SK-N-SH (cell line): ENCODE measurements around the gene DNAJC24. TPM values are rescaled to one million over a fixed set of nuclear protein-coding genes. Genes with fewer than 3 reads are reported as not detected.
A peak's percentile ranks its signal among the peaks of the same experiment; 100 is the strongest.

Experiments used
- CTCF ChIA-PET: fragments of 300-600, 350-600 bp; formaldehyde crosslinking; extraction: SDS; loops from one replicate; lab custom pipeline; 2021; lab: Yijun Ruan, JAX
- POLR2A ChIA-PET: fragments of 350-600 bp; sonication (Branson Sonifier 250); formaldehyde crosslinking; extraction: SDS; loops from one replicate; lab custom pipeline; 2020; ENCODE audit warnings: antibody characterized with exemption, inconsistent platforms; lab: Yijun Ruan, JAX
- DNase-seq: peaks from one replicate; pipeline ENCODE4 v3.0.0; 2012
- H2AFZ ChIP-seq: fragments of 200-600 bp; sonication (generic); 2 replicates; pipeline ENCODE4 v1.8.1; 2016; ENCODE audit warnings: antibody characterized with exemption, mild to moderate bottlenecking, low read depth
- H3F3A ChIP-seq: fragments of 200-600 bp; sonication (generic); replicated peaks from 2 replicates; pipeline ENCODE3; 2016; ENCODE audit warnings: antibody characterized with exemption, mild to moderate bottlenecking; ENCODE audit not compliant: insufficient read depth
- H3K27ac ChIP-seq, 2 experiments: fragments of 200-500 bp in 1 of 2; fragments of 200-600 bp in 1 of 2; sonication (Bioruptor generic) in 1 of 2; sonication (generic), shearing (Covaris generic) in 1 of 2; 2 replicates each; pipeline versions ENCODE4 v1.5.1 to v1.6.1; 2014 to 2016; ENCODE audit warnings: low read depth in 2 of 2, inconsistent platforms in 1 of 2, low read length in 1 of 2, mild to moderate bottlenecking in 1 of 2, mixed read lengths in 1 of 2
- H3K27me3 ChIP-seq: fragments of 200-600 bp; sonication (generic), shearing (Covaris generic); 2 replicates; pipeline ENCODE4 v1.6.1; 2016; ENCODE audit warnings: mixed run types; ENCODE audit not compliant: insufficient read depth
- H3K36me3 ChIP-seq, 2 experiments: fragments of 200-500 bp in 1 of 2; fragments of 200-600 bp in 1 of 2; sonication (Bioruptor generic) in 1 of 2; sonication (generic) in 1 of 2; replicated peaks in 1 of 2; 2 replicates each; pipeline versions ENCODE3 to v1.5.1; 2014 to 2016; ENCODE audit warnings: low read length in 1 of 2, mild to moderate bottlenecking in 1 of 2; ENCODE audit not compliant: insufficient read depth in 2 of 2, control insufficient read depth in 1 of 2
- H3K4me1 ChIP-seq, 2 experiments: fragments of 200-500 bp in 1 of 2; fragments of 200-600 bp in 1 of 2; sonication (Bioruptor generic) in 1 of 2; sonication (generic), shearing (Covaris generic) in 1 of 2; 2 replicates each; pipeline versions ENCODE4 v1.5.1 to v1.6.1; 2014 to 2016; ENCODE audit warnings: low read depth in 1 of 2, low read length in 1 of 2, mixed run types in 1 of 2; ENCODE audit not compliant: insufficient read depth in 2 of 2, control insufficient read depth in 1 of 2
- H3K4me2 ChIP-seq: fragments of 200-600 bp; sonication (generic), shearing (Covaris generic); 2 replicates; pipeline ENCODE4 v1.6.1; 2017; ENCODE audit warnings: mixed run types
- H3K4me3 ChIP-seq, 2 experiments: fragments of 200-500 bp in 1 of 2; fragments of 200-600 bp in 1 of 2; sonication (Bioruptor generic) in 1 of 2; sonication (generic), shearing (Covaris generic) in 1 of 2; 2 replicates each; pipeline versions ENCODE4 v1.5.1 to v1.8.1; 2014 to 2016; ENCODE audit warnings: low read depth in 2 of 2, inconsistent platforms in 1 of 2, low read length in 1 of 2, mild to moderate bottlenecking in 1 of 2, mixed read lengths in 1 of 2, moderate library complexity in 1 of 2
- H3K79me2 ChIP-seq: fragments of 200-600 bp; sonication (generic); 2 replicates; pipeline ENCODE4 v1.8.1; 2017; ENCODE audit warnings: mild to moderate bottlenecking; ENCODE audit not compliant: insufficient read depth
- H3K9ac ChIP-seq: fragments of 200-600 bp; sonication (generic); 2 replicates; pipeline ENCODE4 v1.6.1; 2017; ENCODE audit warnings: mixed run types
- H3K9me2 ChIP-seq: fragments of 200-600 bp; sonication (generic); 2 replicates; pipeline ENCODE4 v1.6.1; 2017; ENCODE audit warnings: mixed run types
- H3K9me3 ChIP-seq: fragments of 200-600 bp; sonication (generic); 2 replicates; pipeline ENCODE4 v1.6.1; 2017; ENCODE audit warnings: mixed run types, mild to moderate bottlenecking, moderate library complexity
- H4K20me1 ChIP-seq: fragments of 200-600 bp; sonication (generic); 2 replicates; pipeline ENCODE4 v1.6.1; 2017; ENCODE audit warnings: mild to moderate bottlenecking, mixed run types; ENCODE audit not compliant: insufficient read depth
- CHD2 ChIP-seq: fragments of 150-350 bp; IDR thresholded peaks from 2 replicates; pipeline ENCODE4 v1.6.1; 2018; ENCODE audit warnings: low read length; ENCODE audit not compliant: partially characterized antibody
- EP300 ChIP-seq, 2 experiments: IDR thresholded peaks; 2 replicates each; pipeline versions ENCODE4 v1.4.0 to v1.6.1; 2012; ENCODE audit warnings: borderline replicate concordance in 1 of 2, low read depth in 1 of 2, low read length in 1 of 2
- EZH2phosphoT487 ChIP-seq: fragments of 200-600 bp; sonication (generic); IDR thresholded peaks from 2 replicates; pipeline ENCODE4 v1.6.1; 2017; ENCODE audit warnings: low read depth, mixed run types, mild to moderate bottlenecking, antibody characterized with exemption, moderate library complexity, borderline replicate concordance
- FOSL2 ChIP-seq: IDR thresholded peaks from 2 replicates; pipeline ENCODE4 v1.4.0; 2012; ENCODE audit warnings: low read depth, mild to moderate bottlenecking, moderate library complexity, borderline replicate concordance
- FOXJ3 ChIP-seq: sonication (generic); formaldehyde crosslinking; IDR thresholded peaks from 2 replicates; pipeline ENCODE4 v1.5.1; 2020; ENCODE audit warnings: mild to moderate bottlenecking, missing genetic modification reagents
- GABPA ChIP-seq: IDR thresholded peaks from 2 replicates; pipeline ENCODE4 v1.4.0; 2012; ENCODE audit warnings: low read depth, mild to moderate bottlenecking
- IRF3 ChIP-seq: fragments of 150-350 bp; IDR thresholded peaks from 2 replicates; pipeline ENCODE4 v1.6.1; 2016; ENCODE audit warnings: mild to moderate bottlenecking, low read depth, low read length
- MAX ChIP-seq: IDR thresholded peaks from 2 replicates; pipeline ENCODE4 v1.4.0; 2012; ENCODE audit warnings: low read depth
- MEF2A ChIP-seq: IDR thresholded peaks from 2 replicates; pipeline ENCODE4 v1.4.0; 2012; ENCODE audit warnings: low read depth, borderline replicate concordance
- NFIC ChIP-seq: IDR thresholded peaks from 2 replicates; pipeline ENCODE4 v1.4.0; 2012; ENCODE audit warnings: borderline replicate concordance
- POLR2AphosphoS5 ChIP-seq: IDR thresholded peaks from 2 replicates; pipeline ENCODE4 v1.6.1; 2012; ENCODE audit warnings: low read depth, low read length
- RAD21 ChIP-seq: IDR thresholded peaks from 2 replicates; pipeline ENCODE4 v1.6.1; 2012; ENCODE audit warnings: mild to moderate bottlenecking, low read length
- RXRA ChIP-seq: IDR thresholded peaks from 2 replicates; pipeline ENCODE4 v1.4.0; 2012; ENCODE audit warnings: low read depth, mild to moderate bottlenecking, borderline replicate concordance
- SMC3 ChIP-seq: IDR thresholded peaks from 2 replicates; pipeline ENCODE4 v1.6.1; 2012; ENCODE audit warnings: low read depth, low read length, improper control_type of control experiment
- TAF1 ChIP-seq: IDR thresholded peaks from 2 replicates; pipeline ENCODE4 v1.6.1; 2012; ENCODE audit warnings: low read depth, mild to moderate bottlenecking, low read length, moderate library complexity, borderline replicate concordance
- YY1 ChIP-seq: IDR thresholded peaks from 2 replicates; pipeline ENCODE4 v1.4.0; 2012; ENCODE audit warnings: low read depth, mild to moderate bottlenecking
- WGBS: methylation state at CpG from one replicate; pipeline ENCODE4 v1.1.6; 2017; ENCODE audit warnings: low lambda C conversion rate; 5-methylcytosine and 5-hydroxymethylcytosine counted together
- polyA plus RNA-seq, 3 experiments: library from polyadenylated mRNA; depleted of rRNA; stranded (reverse); fragments of >200 nt; gene quantifications; 2 replicates each; pipeline ENCODE4 v1.2.3, GENCODE V29; 2012
- TF ChIP-seq, protein P1 (sequence below): IDR thresholded peaks from 2 replicates; pipeline ENCODE4 v1.4.0; 2012; ENCODE audit warnings: low read depth, borderline replicate concordance

The DNAJC24 gene
- polyA plus RNA-seq, 1 of the 3 experiments (the other 2 are of a cell fraction) = 6.2 TPM

- H3K4me2 ChIP-seq = no peak overlapping the region
Observed at GRCh38 chr11:31433851-31434250, 64.2 kb downstream of the DNAJC24 start.

DNA sequence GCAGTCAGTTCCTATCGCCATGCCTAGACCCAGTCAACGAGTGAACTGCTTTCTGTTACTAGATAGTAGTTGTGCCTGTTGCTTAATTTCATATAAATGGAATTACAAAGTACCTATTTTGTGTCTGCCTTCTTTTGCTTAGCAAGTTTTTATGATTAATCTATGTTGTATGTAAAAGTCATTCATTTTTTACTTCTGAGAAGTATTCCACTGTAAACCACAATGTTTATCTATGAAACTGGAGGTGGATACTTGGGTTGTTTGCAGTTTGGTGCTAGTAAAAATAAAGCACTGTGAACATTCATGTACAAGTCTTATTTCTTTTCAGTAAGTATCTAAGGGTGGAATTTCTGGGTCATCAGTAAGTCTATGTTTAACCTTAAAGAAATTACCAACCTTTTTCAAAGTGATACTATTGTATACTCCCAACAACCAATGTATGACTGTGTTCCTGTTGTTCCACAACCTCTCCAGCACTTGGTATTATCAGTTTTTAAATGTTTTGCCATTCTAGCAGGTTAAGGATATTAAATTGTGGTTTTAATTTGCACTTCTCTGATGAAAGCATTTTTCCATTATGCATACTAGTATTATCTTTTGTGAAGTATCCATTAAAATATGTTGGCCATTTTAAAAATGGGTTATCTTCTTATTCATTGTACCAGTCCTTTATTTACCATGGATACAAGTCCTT lies 68.2 kb downstream of the DNAJC24 start:
- Histone ChIP-seq H3K4me1 (no peaks in the 10 kb centered on the region), H3K36me3 (peaks cover 0 to 1% of the 10 kb centered on the region in 2 experiments), H2AFZ (no peak overlapping the region), H3K9me2 (no peaks in the 10 kb centered on the region), H4K20me1 (no peaks in the 10 kb centered on the region), H3K27ac (peak overlapping the region in 1 of 2 experiments; percentile 11; a peak in 1 of 4 replicates), H3K9ac (no peak overlapping the region), H3K79me2 (no peaks in the 10 kb centered on the region)
- ChIA-PET CTCF (interaction anchor here (0.6 kb wide), 1 partner anchor 557 kb away, joined by 3 read pairs; no protein-coding TSS in a partner anchor), POLR2A (no interaction called here)
- 98% methylated on average over 2 of the region's 2 CpGs for WGBS
- TF ChIP-seq EZH2phosphoT487 (no peak), EP300 (IDR thresholded peaks at IDR 0.05; ENCODE audit: borderline replicate concordance in 1 of 2, low read depth in 1 of 2, low read length in 1 of 2) (no peak), FOXJ3 (no peak), YY1 (no peak), TAF1 (no peak), SMC3 (no peak), RAD21 (no peak), RXRA (no peak), MAX (no peak), MEF2A (no peak), IRF3 (no peak), CHD2 (no peak), GABPA (no peak), FOSL2 (no peak)
- TF ChIP-seq, protein P1, sequence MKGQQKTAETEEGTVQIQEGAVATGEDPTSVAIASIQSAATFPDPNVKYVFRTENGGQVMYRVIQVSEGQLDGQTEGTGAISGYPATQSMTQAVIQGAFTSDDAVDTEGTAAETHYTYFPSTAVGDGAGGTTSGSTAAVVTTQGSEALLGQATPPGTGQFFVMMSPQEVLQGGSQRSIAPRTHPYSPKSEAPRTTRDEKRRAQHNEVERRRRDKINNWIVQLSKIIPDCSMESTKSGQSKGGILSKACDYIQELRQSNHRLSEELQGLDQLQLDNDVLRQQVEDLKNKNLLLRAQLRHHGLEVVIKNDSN = no peak
- TF ChIP-seq, all 33 proteins: peak for 0
- Histone ChIP-seq H3K4me3 (no peak overlapping the region), H3K9me3 (no peaks in the 10 kb centered on the region), H3F3A (peaks cover 5% of the 10 kb centered on the region), H3K27me3 (no peaks in the 10 kb centered on the region), H3K4me2 (no peak overlapping the region)
- no peak for DNase-seq

More at GRCh38 chr11:31433851-31434250, 64.2 kb downstream of the DNAJC24 start:
- H2AFZ ChIP-seq = no peak overlapping the region
- CTCF ChIA-PET = no interaction called here
- TF ChIP-seq POLR2AphosphoS5 = no peak
- TF ChIP-seq CHD2 = no peak
- TF ChIP-seq EZH2phosphoT487 = no peak
- no peak for TF ChIP-seq NFIC
- TF ChIP-seq IRF3 = no peak
- TF ChIP-seq, all 33 proteins: peak for 0
- Histone ChIP-seq H3K4me3 (no peak overlapping the region), H3K9me3 (no peaks in the 10 kb centered on the region), H4K20me1 (no peaks in the 10 kb centered on the region), H3F3A (peaks cover 5% of the 10 kb centered on the region), H3K79me2 (no peaks in the 10 kb centered on the region), H3K27me3 (no peaks in the 10 kb centered on the region), H3K36me3 (peaks cover 4 to 25% of the 10 kb centered on the region in 2 experiments), H3K4me1 (no peaks in the 10 kb centered on the region), H3K9me2 (no peaks in the 10 kb centered on the region), H3K9ac (no peak overlapping the region), H3K27ac (no peak overlapping the region)
- POLR2A ChIA-PET = no interaction called here
- 100% methylated on average over 1 of the region's 1 CpG for WGBS
- no peak for DNase-seq
